GM19397 (cell line): Measurements from ENCODE around the gene TMEM131L.
"Not testable (repeated sequence)": the region's sequence is repeated elsewhere in the genome, so short reads cannot be mapped to it uniquely, and the experiment has no call there.

ENCODE experiments used
- ATAC-seq: cut with Tn5 transposase; IDR thresholded peaks from one replicate; pipeline ENCODE4 v1.9.1; 2021; ENCODE audit warnings: mild to moderate bottlenecking, moderate library complexity; ENCODE audit not compliant: unreplicated experiment

TMEM131L gene

GRCh38 chr4:153566631-153567150 lies 100.5 kb downstream of the TMEM131L start:
- no peak for ATAC-seq

GRCh38 chr4:153567660-153568059 lies 101.5 kb downstream of the TMEM131L start:
- not testable (repeated sequence) for ATAC-seq

- ATAC-seq, result peak; percentile 56
These were observed 104.2 kb downstream of the TMEM131L start for GRCh38 chr4:153570228-153570973.

GRCh38 chr4:153571006-153571545 lies 104.9 kb downstream of the TMEM131L start:
- no peak for ATAC-seq

- ATAC-seq, result no peak
These were observed 106.4 kb downstream of the TMEM131L start for GRCh38 chr4:153572609-153573008.

- ATAC-seq, result no peak
These were observed 107.1 kb downstream of the TMEM131L start for GRCh38 chr4:153573221-153573620.

- no peak for ATAC-seq
These were observed 108.0 kb downstream of the TMEM131L start for GRCh38 chr4:153573881-153574802.

GRCh38 chr4:153576443-153576774 lies 110.2 kb downstream of the TMEM131L start:
- ATAC-seq, result no peak

- no peak for ATAC-seq
These were observed 110.9 kb downstream of the TMEM131L start for GRCh38 chr4:153577053-153577452.

- ATAC-seq, result no peak
These were observed 113.2 kb downstream of the TMEM131L start for GRCh38 chr4:153579410-153579809.

- no peak for ATAC-seq
These were observed 113.7 kb downstream of the TMEM131L start for GRCh38 chr4:153579872-153580271.

- ATAC-seq, result no peak
These were observed 117.0 kb downstream of the TMEM131L start for GRCh38 chr4:153582954-153583702.

- ATAC-seq, result no peak
These were observed 118.9 kb downstream of the TMEM131L start for GRCh38 chr4:153585026-153585425.

GRCh38 chr4:153589703-153590595 lies 123.8 kb downstream of the TMEM131L start:
- no peak for ATAC-seq

- ATAC-seq, result no peak
These were observed 125.3 kb downstream of the TMEM131L start for GRCh38 chr4:153591441-153591840.

GRCh38 chr4:153592064-153592463 lies 125.9 kb downstream of the TMEM131L start:
- ATAC-seq, result no peak

- no peak for ATAC-seq
These were observed 127.0 kb downstream of the TMEM131L start for GRCh38 chr4:153593161-153593560.

- no peak for ATAC-seq
These were observed 128.1 kb downstream of the TMEM131L start for GRCh38 chr4:153594210-153594609.

GRCh38 chr4:153595894-153596601 lies 129.9 kb downstream of the TMEM131L start:
- no peak for ATAC-seq
